NB4 (cell line): ENCODE measurements around the gene RNASE13.

ENCODE experiments used
- CTCF ChIP-seq: IDR thresholded peaks from one replicate; pipeline ENCODE4 v1.5.1; 2012; ENCODE audit warnings: low read depth, low read length
- MYC ChIP-seq: IDR thresholded peaks from 2 replicates; pipeline ENCODE4 v1.6.1; 2011; ENCODE audit warnings: low read depth, low read length

DNA sequence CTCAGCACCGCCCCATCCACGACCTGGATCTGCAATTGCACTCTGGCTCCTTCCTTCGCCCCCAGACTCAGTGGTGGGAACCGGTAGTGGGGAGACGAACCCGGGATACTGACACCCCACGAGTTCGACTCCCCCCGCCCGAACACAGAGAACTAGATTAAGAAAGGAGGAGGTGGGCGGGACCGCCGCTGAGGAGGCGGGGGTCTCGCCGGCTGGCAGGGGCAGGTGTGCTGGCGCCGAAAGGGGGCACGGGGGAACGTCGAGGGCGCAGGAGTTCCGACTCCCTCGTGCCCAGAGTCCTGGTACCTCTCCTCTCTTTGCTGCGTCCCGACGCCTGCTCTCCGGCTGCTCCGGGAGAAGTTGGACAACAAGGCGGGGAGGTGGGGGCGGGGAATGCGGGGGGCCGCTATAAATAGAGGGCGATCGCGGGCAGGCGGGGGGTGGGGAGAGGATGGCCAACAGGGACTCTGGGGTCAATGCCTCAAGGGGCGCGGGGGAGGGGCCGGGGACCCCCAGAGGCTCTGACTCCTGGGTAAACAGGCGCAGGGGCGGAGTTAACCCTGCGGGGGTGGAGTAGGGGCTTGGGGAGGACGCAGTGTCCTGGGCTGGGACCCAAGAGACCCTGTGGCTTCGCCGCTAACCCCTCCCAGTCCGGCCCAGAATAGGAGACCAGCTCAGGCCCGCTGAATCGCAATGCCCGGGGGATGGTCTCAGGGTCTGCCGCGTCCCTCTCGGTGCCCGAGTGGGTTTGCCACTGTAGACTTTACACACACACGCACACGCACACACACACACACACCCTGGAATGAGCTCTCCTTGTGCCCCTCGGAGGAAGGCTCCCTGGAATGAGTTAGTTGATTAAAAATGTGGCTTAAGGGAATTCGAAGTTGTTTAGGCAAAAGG, 9.0 kb downstream of the RNASE13 start:
- TF ChIP-seq MYC (no peak), CTCF (no peak)
